ENCODE measurements around the gene BAIAP2.
"Not testable (repeated sequence)": the region's sequence is repeated elsewhere in the genome, so short reads cannot be mapped to it uniquely, and the experiment has no call there.

The BAIAP2 gene

DNA sequence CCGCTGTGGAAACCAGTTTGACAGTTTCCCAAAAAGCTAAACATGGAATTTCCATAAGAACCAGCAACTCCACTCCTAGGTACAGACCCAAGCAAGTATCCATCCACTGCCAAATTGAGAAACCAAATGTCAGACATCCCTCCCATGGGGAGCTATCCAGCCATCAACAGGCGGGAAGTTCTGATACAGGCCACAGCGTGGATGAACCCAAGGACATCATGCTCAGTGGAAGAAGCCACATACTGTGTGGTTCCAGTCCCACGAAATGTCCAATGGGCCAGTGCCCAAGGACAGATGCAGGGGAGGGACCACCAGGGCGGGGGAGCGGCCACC is 12.6 kb upstream of the BAIAP2 start:
- DNase-seq: no peak

GRCh38 chr17:81025065-81025740 is 9.7 kb upstream of the BAIAP2 start:
- no peak for DNase-seq

GRCh38 chr17:81025741-81026129 is 9.2 kb upstream of the BAIAP2 start:
- DNase-seq: no peak

DNA sequence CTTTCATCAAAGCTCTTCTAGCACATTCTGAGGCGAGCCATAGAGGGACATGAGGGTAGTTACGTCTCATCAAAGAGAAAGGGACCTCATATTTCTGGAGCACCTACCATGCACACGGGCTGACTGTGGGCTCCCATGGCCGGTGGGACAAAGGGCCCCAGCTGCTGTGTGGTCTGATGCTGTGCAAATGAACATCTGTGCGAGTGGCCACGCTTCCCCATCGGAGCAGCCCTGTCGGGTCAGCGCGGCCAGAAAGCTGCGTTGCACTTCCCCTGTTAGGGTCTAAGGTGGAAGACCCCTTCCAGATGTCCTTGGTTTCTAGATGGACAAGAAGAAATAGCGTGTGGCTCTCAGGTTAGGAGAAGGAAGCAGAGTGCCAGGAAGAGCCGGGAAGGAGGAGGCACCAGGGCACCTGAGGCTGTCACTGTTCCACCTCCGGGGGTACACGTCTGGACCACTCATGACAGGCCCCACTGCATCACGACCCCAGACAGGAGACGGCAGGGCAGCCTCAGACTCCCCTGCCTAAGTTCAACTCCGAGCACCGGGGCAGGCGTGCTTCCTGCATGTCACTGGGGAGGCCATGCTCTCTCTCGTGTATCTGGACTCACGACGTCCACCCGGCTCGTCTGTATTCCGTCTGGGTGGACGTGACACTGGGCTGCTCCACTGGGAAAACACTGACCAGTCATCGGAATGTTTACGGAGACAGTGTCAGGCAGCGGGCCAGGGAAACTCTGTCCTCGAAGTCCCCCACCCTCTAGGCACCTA is 8.5 kb upstream of the BAIAP2 start:
- no peak for DNase-seq

- no peak for DNase-seq
These were observed 7.9 kb upstream of the BAIAP2 start for GRCh38 chr17:81027038-81027437.

GRCh38 chr17:81027591-81028505 is 7.1 kb upstream of the BAIAP2 start:
- peak; percentile 24 for DNase-seq

- DNase-seq: no peak
These were observed 6.5 kb upstream of the BAIAP2 start for GRCh38 chr17:81028506-81028858.

GRCh38 chr17:81029859-81030258 is 5.1 kb upstream of the BAIAP2 start:
- no peak for DNase-seq

DNA sequence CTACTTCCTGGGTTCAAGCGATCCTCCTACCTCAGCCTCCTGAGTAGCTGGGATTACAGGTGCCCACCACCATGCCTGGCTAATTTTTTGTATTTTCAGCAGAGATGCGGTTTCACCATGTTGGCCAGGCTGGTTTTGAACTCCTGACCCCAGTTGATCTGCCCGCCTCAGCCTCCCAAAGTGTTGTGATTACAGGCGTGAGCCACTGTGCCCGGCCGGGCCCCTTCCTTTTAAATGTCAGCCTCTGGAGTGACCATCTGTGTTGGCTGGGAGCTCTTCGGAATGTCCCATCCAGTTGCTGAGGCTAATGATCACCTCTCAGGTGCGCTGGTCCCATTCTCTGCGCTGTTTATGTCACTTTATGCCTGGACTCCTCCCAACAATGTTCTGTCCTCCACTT is 4.6 kb upstream of the BAIAP2 start:
- not testable (repeated sequence) for DNase-seq

DNA sequence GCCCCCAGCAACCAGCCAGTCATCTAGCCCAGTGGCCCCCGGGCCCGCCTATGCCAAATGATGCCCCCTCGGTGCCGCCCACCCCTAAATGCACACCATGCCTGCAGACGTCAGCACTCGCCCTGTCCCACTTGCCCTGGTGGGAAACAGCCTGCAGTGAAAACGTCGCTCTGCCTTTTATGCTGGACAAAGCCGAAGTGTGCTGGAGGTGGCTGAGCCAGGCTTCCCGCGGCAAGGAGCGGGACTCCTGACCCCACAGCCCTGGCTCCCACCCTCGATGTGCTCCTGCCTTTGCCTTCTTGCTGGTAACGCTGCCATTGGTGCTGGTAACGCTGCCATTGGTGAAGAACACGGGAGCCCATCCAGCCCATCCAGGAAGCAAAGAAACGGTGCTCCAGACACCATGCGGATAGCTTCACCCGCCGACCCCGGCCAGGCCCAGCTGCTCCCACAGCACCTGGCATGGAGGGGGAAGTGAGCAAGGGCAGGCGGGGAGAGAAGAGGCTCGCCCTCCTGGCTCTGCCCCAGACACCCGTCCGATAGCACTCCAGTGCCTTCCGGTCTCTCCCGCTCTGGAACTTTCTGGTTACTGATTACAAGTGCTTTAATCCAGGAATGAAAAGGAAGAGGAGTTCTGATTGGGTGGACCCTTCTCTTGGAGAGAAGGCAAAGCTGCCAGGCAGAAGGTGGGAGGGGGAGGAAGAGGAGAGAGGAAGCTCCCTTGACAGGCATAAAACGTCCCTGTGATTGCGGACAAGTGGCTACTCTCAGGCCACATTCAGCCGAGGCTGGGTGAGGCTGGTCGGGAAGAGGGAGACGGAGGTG is 4.0 kb upstream of the BAIAP2 start:
- no peak for DNase-seq

- no peak for DNase-seq
These were observed 3.1 kb upstream of the BAIAP2 start for GRCh38 chr17:81031566-81032550.

GRCh38 chr17:81032641-81033480 is 2.1 kb upstream of the BAIAP2 start:
- no peak for DNase-seq

DNA sequence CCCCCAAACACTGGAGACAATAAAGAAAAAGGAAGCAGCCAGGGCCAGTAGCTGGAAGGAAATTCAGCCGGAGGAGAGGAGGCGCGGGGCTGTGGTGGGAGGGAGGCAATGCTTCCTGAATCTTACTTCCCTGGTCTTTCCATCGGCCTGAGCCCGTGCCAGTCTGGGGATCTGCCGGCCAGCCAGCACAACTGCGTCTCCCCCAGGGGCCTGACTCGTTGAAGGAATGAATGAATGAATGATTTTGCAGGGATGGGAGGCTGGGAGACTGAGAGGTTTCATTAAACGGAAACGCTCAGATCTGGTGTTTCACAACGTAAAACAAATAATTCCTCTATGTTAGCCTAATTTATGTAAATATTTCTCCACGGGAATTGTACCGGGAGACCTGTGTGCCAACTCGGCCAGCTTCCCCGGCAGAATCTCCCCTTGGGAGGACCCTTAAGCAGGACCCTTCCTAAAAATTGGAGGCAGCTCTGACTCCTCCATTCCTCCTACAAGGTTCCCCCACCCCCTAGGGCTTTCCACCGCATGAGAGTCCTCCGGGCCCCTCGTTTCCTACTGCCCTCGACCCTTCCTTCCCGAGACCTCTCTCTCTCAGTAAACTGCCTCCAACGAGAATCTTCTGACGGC is 1.3 kb upstream of the BAIAP2 start:
- DNase-seq: no peak

GRCh38 chr17:81034168-81034777 is 678 bp upstream of the BAIAP2 start:
- DNase-seq: no peak

GRCh38 chr17:81035521-81036196 is 708 bp downstream of the BAIAP2 start:
- DNase-seq: peak; percentile 20

GRCh38 chr17:81036197-81036941 is 1.4 kb downstream of the BAIAP2 start:
- DNase-seq: no peak

- DNase-seq: no peak
These were observed 2.3 kb downstream of the BAIAP2 start for GRCh38 chr17:81037026-81037797.

All from activated CD4-positive, alpha-beta T cell treated with anti-CD3 and anti-CD28 coated beads for 48 hours (primary cell).